Esophagus squamous epithelium (tissue), 4 donors: Measurements from ENCODE around the gene SCN4B.

Experiments used
- POLR2A ChIP-seq, 4 donors: fragments of 450-650 bp; IDR thresholded peaks; one replicate each; pipeline ENCODE4 v1.6.1; 2017; ENCODE audit warnings: antibody characterized with exemption in 4 of 4, mild to moderate bottlenecking in 4 of 4, moderate library complexity in 3 of 4
- TF ChIP-seq, protein P1 (sequence below), 6 experiments: fragments of 450-650 bp in 4 of 6; fragments of 200-600 bp in 2 of 6; sonication (generic) in 2 of 6; IDR thresholded peaks; one replicate each; pipeline ENCODE4 v1.5.1; 2016 to 2019; ENCODE audit warnings: antibody characterized with exemption in 6 of 6, mild to moderate bottlenecking in 4 of 6, moderate library complexity in 4 of 6

GRCh38 chr11:118200901-118201680 is 48.5 kb upstream of the SCN4B start:
- TF ChIP-seq, protein P1, sequence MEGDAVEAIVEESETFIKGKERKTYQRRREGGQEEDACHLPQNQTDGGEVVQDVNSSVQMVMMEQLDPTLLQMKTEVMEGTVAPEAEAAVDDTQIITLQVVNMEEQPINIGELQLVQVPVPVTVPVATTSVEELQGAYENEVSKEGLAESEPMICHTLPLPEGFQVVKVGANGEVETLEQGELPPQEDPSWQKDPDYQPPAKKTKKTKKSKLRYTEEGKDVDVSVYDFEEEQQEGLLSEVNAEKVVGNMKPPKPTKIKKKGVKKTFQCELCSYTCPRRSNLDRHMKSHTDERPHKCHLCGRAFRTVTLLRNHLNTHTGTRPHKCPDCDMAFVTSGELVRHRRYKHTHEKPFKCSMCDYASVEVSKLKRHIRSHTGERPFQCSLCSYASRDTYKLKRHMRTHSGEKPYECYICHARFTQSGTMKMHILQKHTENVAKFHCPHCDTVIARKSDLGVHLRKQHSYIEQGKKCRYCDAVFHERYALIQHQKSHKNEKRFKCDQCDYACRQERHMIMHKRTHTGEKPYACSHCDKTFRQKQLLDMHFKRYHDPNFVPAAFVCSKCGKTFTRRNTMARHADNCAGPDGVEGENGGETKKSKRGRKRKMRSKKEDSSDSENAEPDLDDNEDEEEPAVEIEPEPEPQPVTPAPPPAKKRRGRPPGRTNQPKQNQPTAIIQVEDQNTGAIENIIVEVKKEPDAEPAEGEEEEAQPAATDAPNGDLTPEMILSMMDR (IDR thresholded peaks at IDR 0.05): no peak
- TF ChIP-seq POLR2A (IDR thresholded peaks at IDR 0.05): no peak
